Astrocyte (in vitro differentiated cells and primary cell): ENCODE results near the gene SELENOF. TPM values are rescaled to one million over a fixed set of nuclear protein-coding genes. Genes with fewer than 3 reads are reported as not detected.
"Not testable (repeated sequence)": the region's sequence is repeated elsewhere in the genome, so short reads cannot be mapped to it uniquely, and the experiment has no call there.

Experiments used
- DNase-seq: peaks from one replicate; pipeline ENCODE4 v3.0.0-alpha.2; 2010; ENCODE audit warnings: low read depth
- FAIRE-seq: peaks from 2 replicates; lab custom pipeline; 2011; peaks lifted over from hg19 to GRCh38; lab: Jason Lieb, UNC
- H2AFZ ChIP-seq: 2 replicates; pipeline ENCODE4 v1.6.0; 2012; ENCODE audit warnings: low read depth, low read length, inconsistent platforms
- H3K27ac ChIP-seq: 2 replicates; pipeline ENCODE4 v1.5.1; 2011; ENCODE audit warnings: low read depth, low read length, inconsistent platforms
- H3K27me3 ChIP-seq: 2 replicates; pipeline ENCODE4 v1.6.0; 2011; ENCODE audit warnings: low read length, inconsistent platforms; ENCODE audit not compliant: insufficient read depth
- H3K36me3 ChIP-seq: 2 replicates; pipeline ENCODE4 v1.5.1; 2011; ENCODE audit warnings: low read length, inconsistent platforms; ENCODE audit not compliant: insufficient read depth
- H3K4me1 ChIP-seq: 2 replicates; pipeline ENCODE4 v1.5.1; 2011; ENCODE audit warnings: low read length, inconsistent platforms; ENCODE audit not compliant: insufficient read depth
- H3K4me2 ChIP-seq: 2 replicates; pipeline ENCODE4 v1.6.0; 2012; ENCODE audit warnings: low read length, inconsistent platforms
- H3K4me3 ChIP-seq: 2 replicates; pipeline ENCODE4 v1.5.1; 2011; ENCODE audit warnings: low read depth, mild to moderate bottlenecking, low read length, inconsistent platforms; ENCODE audit not compliant: insufficient read depth
- H3K79me2 ChIP-seq: 2 replicates; pipeline ENCODE4 v1.6.0; 2012; ENCODE audit warnings: mild to moderate bottlenecking, low read length, inconsistent platforms; ENCODE audit not compliant: insufficient read depth
- H3K9ac ChIP-seq: 2 replicates; pipeline ENCODE4 v1.6.0; 2012; ENCODE audit warnings: mild to moderate bottlenecking, low read length, inconsistent platforms
- H3K9me3 ChIP-seq: 2 replicates; pipeline ENCODE4 v1.5.1; 2012; ENCODE audit warnings: low read depth, mild to moderate bottlenecking, low read length, inconsistent platforms; ENCODE audit not compliant: insufficient read depth
- H4K20me1 ChIP-seq: 2 replicates; pipeline ENCODE4 v1.6.0; 2012; ENCODE audit warnings: low read length, inconsistent platforms; ENCODE audit not compliant: insufficient read depth
- H3K27ac Mint-ChIP-seq: one replicate; pipeline ENCODE4 v1.8.0; 2021; ENCODE audit warnings: mild to moderate bottlenecking, mixed read lengths; ENCODE audit not compliant: unreplicated experiment
- H3K27me3 Mint-ChIP-seq: one replicate; pipeline ENCODE4 v1.8.0; 2021; ENCODE audit warnings: low read depth, mixed read lengths; ENCODE audit not compliant: unreplicated experiment
- H3K36me3 Mint-ChIP-seq: one replicate; pipeline ENCODE4 v1.8.0; 2021; ENCODE audit warnings: low read depth, mixed read lengths; ENCODE audit not compliant: unreplicated experiment
- H3K4me1 Mint-ChIP-seq: one replicate; pipeline ENCODE4 v1.8.0; 2021; ENCODE audit warnings: low read depth, mixed read lengths; ENCODE audit not compliant: unreplicated experiment
- H3K4me3 Mint-ChIP-seq: one replicate; pipeline ENCODE4 v1.8.0; 2021; ENCODE audit warnings: mild to moderate bottlenecking, moderate library complexity, mixed read lengths; ENCODE audit not compliant: unreplicated experiment
- H3K9me3 Mint-ChIP-seq: one replicate; pipeline ENCODE4 v1.8.0; 2021; ENCODE audit warnings: mild to moderate bottlenecking, mixed read lengths; ENCODE audit not compliant: unreplicated experiment
- EZH2 ChIP-seq: IDR thresholded peaks from 2 replicates; pipeline ENCODE4 v1.6.1; 2012; ENCODE audit warnings: mild to moderate bottlenecking, low read length, inconsistent platforms; ENCODE audit not compliant: insufficient read depth
- total RNA-seq: library from RNA; stranded (reverse); gene quantifications from 2 replicates; pipeline ENCODE4 v1.2.1, GENCODE V29; 2021
- TF ChIP-seq, protein P1 (sequence below): IDR thresholded peaks from 2 replicates; pipeline ENCODE4 v1.5.1; 2011; ENCODE audit warnings: low read depth, mild to moderate bottlenecking, inconsistent platforms, low read length, moderate library complexity; ENCODE audit not compliant: insufficient read depth

The SELENOF gene
- total RNA-seq, 1 donor from 2014 or later: 193 TPM

DNA sequence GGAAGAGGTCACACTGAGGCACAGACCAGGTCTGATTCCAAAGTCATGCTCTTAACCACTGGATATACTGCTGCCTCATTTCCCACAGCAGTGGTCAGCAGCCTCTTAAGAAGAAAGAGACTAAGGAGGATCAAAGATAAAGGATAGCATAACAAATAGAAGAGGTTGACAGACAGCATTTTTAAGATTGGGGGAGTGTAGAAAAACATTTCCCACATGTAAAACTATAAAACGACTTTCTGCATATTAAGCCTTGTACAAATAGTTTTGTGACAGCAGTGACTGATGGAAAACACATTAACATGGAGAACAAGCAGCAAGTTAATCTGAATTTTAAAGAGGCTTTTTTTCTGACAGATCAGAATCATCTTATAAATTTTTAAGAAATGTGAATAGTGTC lies 92.0 kb downstream of the SELENOF start:
- Histone ChIP-seq H4K20me1 (no peaks in the 10 kb centered on the region), H3K36me3 (no peaks in the 10 kb centered on the region), H2AFZ (no peak overlapping the region), H3K27ac (no peak overlapping the region), H3K4me1 (no peaks in the 10 kb centered on the region), H3K79me2 (no peaks in the 10 kb centered on the region), H3K9ac (no peak overlapping the region), H3K27me3 (peaks cover 2% of the 10 kb centered on the region), H3K9me3 (no peaks in the 10 kb centered on the region), H3K4me3 (no peak overlapping the region), H3K4me2 (no peak overlapping the region)
- H3K4me3 Mint-ChIP-seq: no peak overlapping the region
- H3K27me3 Mint-ChIP-seq: peaks cover 6% of the 10 kb centered on the region
- TF ChIP-seq, protein P1, sequence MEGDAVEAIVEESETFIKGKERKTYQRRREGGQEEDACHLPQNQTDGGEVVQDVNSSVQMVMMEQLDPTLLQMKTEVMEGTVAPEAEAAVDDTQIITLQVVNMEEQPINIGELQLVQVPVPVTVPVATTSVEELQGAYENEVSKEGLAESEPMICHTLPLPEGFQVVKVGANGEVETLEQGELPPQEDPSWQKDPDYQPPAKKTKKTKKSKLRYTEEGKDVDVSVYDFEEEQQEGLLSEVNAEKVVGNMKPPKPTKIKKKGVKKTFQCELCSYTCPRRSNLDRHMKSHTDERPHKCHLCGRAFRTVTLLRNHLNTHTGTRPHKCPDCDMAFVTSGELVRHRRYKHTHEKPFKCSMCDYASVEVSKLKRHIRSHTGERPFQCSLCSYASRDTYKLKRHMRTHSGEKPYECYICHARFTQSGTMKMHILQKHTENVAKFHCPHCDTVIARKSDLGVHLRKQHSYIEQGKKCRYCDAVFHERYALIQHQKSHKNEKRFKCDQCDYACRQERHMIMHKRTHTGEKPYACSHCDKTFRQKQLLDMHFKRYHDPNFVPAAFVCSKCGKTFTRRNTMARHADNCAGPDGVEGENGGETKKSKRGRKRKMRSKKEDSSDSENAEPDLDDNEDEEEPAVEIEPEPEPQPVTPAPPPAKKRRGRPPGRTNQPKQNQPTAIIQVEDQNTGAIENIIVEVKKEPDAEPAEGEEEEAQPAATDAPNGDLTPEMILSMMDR: no peak
- no peak for TF ChIP-seq EZH2
- no peak for DNase-seq
- no peaks in the 10 kb centered on the region for H3K9me3 Mint-ChIP-seq
- H3K4me1 Mint-ChIP-seq: peaks cover 16% of the 10 kb centered on the region
- no peaks in the 10 kb centered on the region for H3K36me3 Mint-ChIP-seq
- no peak overlapping the region for H3K27ac Mint-ChIP-seq
- FAIRE-seq: no peak

DNA sequence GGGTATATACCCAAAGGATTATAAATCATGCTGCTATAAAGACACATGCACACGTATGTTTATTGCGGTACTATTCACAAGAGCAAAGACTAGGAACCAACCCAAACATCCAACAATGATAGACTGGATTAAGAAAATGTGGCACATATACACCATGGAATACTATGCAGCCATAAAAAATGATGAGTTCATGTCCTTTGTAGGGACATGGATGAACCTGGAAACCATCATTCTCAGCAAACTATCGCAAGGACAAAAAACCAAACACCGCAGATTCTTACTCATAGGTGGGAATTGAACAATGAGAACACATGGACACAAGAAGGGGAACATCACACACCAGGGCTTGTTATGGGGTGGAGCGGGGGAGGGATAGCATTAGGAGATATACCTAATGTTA lies 94.0 kb downstream of the SELENOF start:
- not testable (repeated sequence) for H3K4me1 ChIP-seq, H3K27me3 Mint-ChIP-seq, H3K4me1 Mint-ChIP-seq, FAIRE-seq, H3K79me2 ChIP-seq, H3K36me3 Mint-ChIP-seq, H3K9ac ChIP-seq, H3K27me3 ChIP-seq, H3K9me3 Mint-ChIP-seq, H3K27ac Mint-ChIP-seq, H3K27ac ChIP-seq, H3K36me3 ChIP-seq, H4K20me1 ChIP-seq, H3K4me2 ChIP-seq, H3K4me3 ChIP-seq, H3K4me3 Mint-ChIP-seq, H3K9me3 ChIP-seq, DNase-seq, H2AFZ ChIP-seq

DNA sequence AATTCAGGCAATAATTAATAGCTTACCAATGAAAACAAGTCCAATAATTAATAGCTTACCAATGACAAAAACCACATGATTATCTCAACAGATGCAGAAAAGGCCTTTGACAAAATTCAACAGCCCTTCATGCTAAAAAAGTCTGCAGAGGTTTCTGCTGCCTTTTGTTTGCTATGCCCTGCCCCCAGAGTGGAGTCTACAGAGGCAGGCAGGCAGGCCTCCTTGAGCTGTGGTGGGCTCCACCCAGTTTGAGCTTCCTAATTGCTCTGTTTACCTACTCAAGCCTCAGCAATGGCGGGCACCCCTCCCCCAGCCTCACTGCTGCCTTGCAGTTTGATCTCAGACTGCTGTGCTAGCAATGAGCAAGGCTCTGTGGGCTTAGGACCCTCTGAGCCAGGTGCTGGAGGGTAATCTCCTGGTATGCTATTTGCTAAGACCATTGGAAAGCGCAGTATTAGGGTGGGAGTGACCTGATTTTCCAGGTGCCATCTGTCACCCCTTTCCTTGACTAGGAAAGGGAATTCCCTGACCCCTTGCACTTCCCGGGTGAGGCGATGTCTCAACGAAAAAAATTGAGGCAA lies 96.6 kb downstream of the SELENOF start:
- H3K4me2 ChIP-seq, DNase-seq, H3K4me3 ChIP-seq, H3K36me3 Mint-ChIP-seq, H3K27me3 ChIP-seq, H3K4me3 Mint-ChIP-seq, H3K36me3 ChIP-seq, H3K9me3 Mint-ChIP-seq, H3K79me2 ChIP-seq, H3K9me3 ChIP-seq, FAIRE-seq, H4K20me1 ChIP-seq, H3K27ac ChIP-seq, H3K27ac Mint-ChIP-seq, H3K4me1 ChIP-seq, H2AFZ ChIP-seq, H3K9ac ChIP-seq, H3K27me3 Mint-ChIP-seq, H3K4me1 Mint-ChIP-seq: not testable (repeated sequence)

DNA sequence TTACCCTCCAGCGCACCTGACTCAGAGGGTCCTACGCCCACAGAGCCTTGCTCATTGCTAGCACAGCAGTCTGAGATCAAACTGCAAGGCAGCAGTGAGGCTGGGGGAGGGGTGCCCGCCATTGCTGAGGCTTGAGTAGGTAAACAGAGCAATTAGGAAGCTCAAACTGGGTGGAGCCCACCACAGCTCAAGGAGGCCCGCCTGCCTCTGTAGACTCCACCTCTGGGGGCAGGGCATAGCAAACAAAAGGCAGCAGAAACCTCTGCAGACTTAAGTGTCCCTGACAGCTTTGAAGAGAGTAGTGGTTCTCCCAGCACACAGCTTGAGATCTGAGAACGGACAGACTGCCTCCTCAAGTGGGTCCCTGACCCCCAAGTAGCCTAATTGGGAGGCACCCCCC lies 99.8 kb downstream of the SELENOF start:
- not testable (repeated sequence) for H3K9ac ChIP-seq, H3K4me3 ChIP-seq, H3K79me2 ChIP-seq, H3K9me3 ChIP-seq, H3K27me3 Mint-ChIP-seq, H3K27ac ChIP-seq, DNase-seq, H3K4me3 Mint-ChIP-seq, H3K9me3 Mint-ChIP-seq, H3K27me3 ChIP-seq, H3K36me3 Mint-ChIP-seq, H3K4me1 ChIP-seq, H3K36me3 ChIP-seq, H3K27ac Mint-ChIP-seq, H4K20me1 ChIP-seq, H2AFZ ChIP-seq, H3K4me2 ChIP-seq, FAIRE-seq, H3K4me1 Mint-ChIP-seq

Other genes with a start within 250 kb of the SELENOF start
- 138 and 147 TPM in 2 replicates for gene SH3GLB1, start 209.6 kb downstream of the SELENOF start, total RNA-seq
- gene HS2ST1, start 509 bp upstream of the SELENOF start, total RNA-seq: 34.7 and 38.7 TPM in 2 replicates